ENCODE measurements around the gene TUBG2. TPM values are rescaled to one million over a fixed set of nuclear protein-coding genes. Genes with fewer than 3 reads are reported as not detected.

TUBG2 gene
- total and polyA plus RNA-seq, 3 experiments from 2014 or later = 3.4 to 11.6 (median 10.6) TPM

- no peaks in the 10 kb centered on the region for H3K36me3 Mint-ChIP-seq
- H3K4me1 Mint-ChIP-seq = peaks cover 47 to 70% (median 58%) of the 10 kb centered on the region in 3 donors
- H3K27me3 Mint-ChIP-seq = peaks cover 28 to 35% of the 10 kb centered on the region in 2 donors
- CTCF ChIA-PET = interaction anchor here (1.3 to 4.9 kb wide), 9 partner anchors 9 to 102 kb away, joined by 3 to 44 read pairs (median 5); partner anchors contain the start of genes PSMC3IP, RETREG3, TUBG1 and VPS25
- peak overlapping the region; percentile 66 for H3K4me3 ChIP-seq (ENCODE audit: low read length)
- peak overlapping the region in 4 of 8 donors; percentile 21 to 75 (median 56) for H3K27ac Mint-ChIP-seq
- POLR2A ChIA-PET = interaction anchor here (0.6 kb wide), 1 partner anchor 1574 kb away, joined by 8 read pairs; no protein-coding TSS in a partner anchor
- no peak for DNase-seq
- peak overlapping the region; percentile 53 for H3K27ac ChIP-seq (ENCODE audit: low read depth, low read length)
- no peaks in the 10 kb centered on the region for H3K9me3 Mint-ChIP-seq
- H3K27me3 ChIP-seq (ENCODE audit: insufficient read depth, low read length, poor library complexity, severe bottlenecking) = peaks cover 34% of the 10 kb centered on the region
- H3K4me1 ChIP-seq (ENCODE audit: insufficient read depth, low read length) = peaks cover 65% of the 10 kb centered on the region
- H3K4me3 Mint-ChIP-seq = peak overlapping the region; percentile 56 to 89 (median 64)
- no peaks in the 10 kb centered on the region for H3K9me3 ChIP-seq (ENCODE audit: low read length)
- H3K36me3 ChIP-seq (ENCODE audit: insufficient read depth, low read length) = no peaks in the 10 kb centered on the region
Measured at GRCh38 chr17:42680331-42680808, 21.3 kb downstream of the TUBG2 start.

- Mint-ChIP-seq H3K36me3 (no peaks in the 10 kb centered on the region), H3K27ac (peak within 1 kb of the TSS in 4 of 8 donors; percentile 52 to 69 (median 59)), H3K9me3 (no peaks in the 10 kb centered on the region), H3K4me3 (peak within 1 kb of the TSS; percentile 71 to 88 (median 75)), H3K27me3 (peaks cover 22 to 31% of the 10 kb centered on the region in 2 donors), H3K4me1 (peaks cover 41 to 61% (median 54%) of the 10 kb centered on the region in 3 donors)
- H3K9me3 ChIP-seq (ENCODE audit: low read length) = no peaks in the 10 kb centered on the region
- no peak for DNase-seq
- POLR2A ChIA-PET = no interaction called here
- H3K4me3 ChIP-seq (ENCODE audit: low read length) = peak within 1 kb of the TSS; percentile 41
- H3K27me3 ChIP-seq (ENCODE audit: insufficient read depth, low read length, poor library complexity, severe bottlenecking) = peaks cover 20% of the 10 kb centered on the region
- CTCF ChIA-PET = interaction anchor here (1.3 to 1.9 kb wide), 2 partner anchors 8 to 104 kb away, joined by 6 to 7 read pairs; no protein-coding TSS in a partner anchor
- no peaks in the 10 kb centered on the region for H3K36me3 ChIP-seq (ENCODE audit: insufficient read depth, low read length)
- H3K27ac ChIP-seq (ENCODE audit: low read depth, low read length) = no peak within 1 kb of the TSS
- H3K4me1 ChIP-seq (ENCODE audit: insufficient read depth, low read length) = peaks cover 51% of the 10 kb centered on the region
Measured at GRCh38 chr17:42681976-42682721, 23.1 kb downstream of the TUBG2 start, which contains the start of gene CNTNAP1. Gene CNTNAP1 (plus strand): TSS chr17:42682531. CDS start chr17:42682830, 299 bp downstream.

- H3K27me3 ChIP-seq (ENCODE audit: insufficient read depth, low read length, poor library complexity, severe bottlenecking) = peaks cover 20% of the 10 kb centered on the region
- H3K27ac ChIP-seq (ENCODE audit: low read depth, low read length) = no peak overlapping the region
- DNase-seq = no peak
- no peaks in the 10 kb centered on the region for H3K36me3 ChIP-seq (ENCODE audit: insufficient read depth, low read length)
- H3K4me1 Mint-ChIP-seq = peaks cover 35 to 54% (median 47%) of the 10 kb centered on the region in 3 donors
- no peaks in the 10 kb centered on the region for H3K9me3 Mint-ChIP-seq
- H3K9me3 ChIP-seq (ENCODE audit: low read length) = no peaks in the 10 kb centered on the region
- peak overlapping the region; percentile 71 to 88 (median 75) for H3K4me3 Mint-ChIP-seq
- H3K27ac Mint-ChIP-seq = peak overlapping the region in 3 of 8 donors; percentile 33 to 59 (median 52)
- peaks cover 44% of the 10 kb centered on the region for H3K4me1 ChIP-seq (ENCODE audit: insufficient read depth, low read length)
- ChIA-PET POLR2A (no interaction called here), CTCF (interaction anchor here (0.6 to 1.9 kb wide), 6 partner anchors 9 to 105 kb away, joined by 3 to 7 read pairs (median 4); partner anchors contain the start of gene TUBG2)
- peaks cover 21 to 31% of the 10 kb centered on the region in 2 donors for H3K27me3 Mint-ChIP-seq
- H3K4me3 ChIP-seq (ENCODE audit: low read length) = peak overlapping the region; percentile 41
- H3K36me3 Mint-ChIP-seq = no peaks in the 10 kb centered on the region
Measured at GRCh38 chr17:42682722-42683403, 23.8 kb downstream of the TUBG2 start.

DNA sequence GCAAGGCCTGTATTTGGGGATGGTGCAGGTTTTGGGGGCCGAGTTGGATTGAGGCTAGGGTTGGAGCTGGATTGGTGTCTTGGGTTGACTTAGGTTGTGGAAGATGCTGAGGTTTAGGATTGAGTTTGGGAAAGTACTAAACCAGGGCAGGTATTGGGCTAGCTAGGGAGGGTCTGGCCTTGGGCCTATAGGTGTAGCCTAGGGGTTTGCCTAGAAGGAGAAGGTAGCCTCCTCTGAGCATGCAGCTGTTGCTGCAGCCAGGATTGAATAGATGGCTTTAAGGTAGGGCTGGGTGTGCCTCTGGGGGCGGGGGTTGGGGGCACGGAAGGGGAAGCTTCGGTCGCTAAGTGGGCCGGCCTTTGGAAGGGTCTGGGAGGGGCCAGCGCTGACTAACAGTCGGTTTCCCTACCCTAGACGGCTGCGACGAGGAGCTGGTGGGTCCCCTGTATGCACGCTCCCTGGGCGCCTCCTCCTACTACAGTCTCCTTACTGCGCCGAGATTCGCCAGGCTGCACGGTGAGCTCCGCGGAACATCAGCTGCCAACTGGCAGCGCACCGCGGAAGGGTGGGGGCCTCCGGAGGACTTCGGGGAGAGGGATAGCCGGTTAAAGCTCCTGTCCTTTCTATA is 24.4 kb downstream of the TUBG2 start:
- ChIA-PET POLR2A (interaction anchor here (0.6 to 0.7 kb wide), 2 partner anchors 26 to 75 kb away, joined by 3 read pairs; no protein-coding TSS in a partner anchor), CTCF (interaction anchor here (0.6 to 1.9 kb wide), 7 partner anchors 9 to 105 kb away, joined by 3 to 7 read pairs (median 3); partner anchors contain the start of genes TUBG1 and TUBG2)
- peak overlapping the region in 3 of 8 donors; percentile 6 to 52 (median 40) for H3K27ac Mint-ChIP-seq
- H3K9me3 Mint-ChIP-seq = no peaks in the 10 kb centered on the region
- no peak for DNase-seq
- H3K27ac ChIP-seq (ENCODE audit: low read depth, low read length) = no peak overlapping the region
- H3K4me1 ChIP-seq (ENCODE audit: insufficient read depth, low read length) = peaks cover 40% of the 10 kb centered on the region
- no peak overlapping the region for H3K4me3 ChIP-seq (ENCODE audit: low read length)
- peak overlapping the region; percentile 41 to 88 (median 74) for H3K4me3 Mint-ChIP-seq
- H3K27me3 Mint-ChIP-seq = peaks cover 21 to 31% of the 10 kb centered on the region in 2 donors
- H3K36me3 ChIP-seq (ENCODE audit: insufficient read depth, low read length) = no peaks in the 10 kb centered on the region
- peaks cover 32 to 50% (median 42%) of the 10 kb centered on the region in 3 donors for H3K4me1 Mint-ChIP-seq
- peaks cover 20% of the 10 kb centered on the region for H3K27me3 ChIP-seq (ENCODE audit: insufficient read depth, low read length, poor library complexity, severe bottlenecking)
- no peaks in the 10 kb centered on the region for H3K36me3 Mint-ChIP-seq
- H3K9me3 ChIP-seq (ENCODE audit: low read length) = no peaks in the 10 kb centered on the region

DNA sequence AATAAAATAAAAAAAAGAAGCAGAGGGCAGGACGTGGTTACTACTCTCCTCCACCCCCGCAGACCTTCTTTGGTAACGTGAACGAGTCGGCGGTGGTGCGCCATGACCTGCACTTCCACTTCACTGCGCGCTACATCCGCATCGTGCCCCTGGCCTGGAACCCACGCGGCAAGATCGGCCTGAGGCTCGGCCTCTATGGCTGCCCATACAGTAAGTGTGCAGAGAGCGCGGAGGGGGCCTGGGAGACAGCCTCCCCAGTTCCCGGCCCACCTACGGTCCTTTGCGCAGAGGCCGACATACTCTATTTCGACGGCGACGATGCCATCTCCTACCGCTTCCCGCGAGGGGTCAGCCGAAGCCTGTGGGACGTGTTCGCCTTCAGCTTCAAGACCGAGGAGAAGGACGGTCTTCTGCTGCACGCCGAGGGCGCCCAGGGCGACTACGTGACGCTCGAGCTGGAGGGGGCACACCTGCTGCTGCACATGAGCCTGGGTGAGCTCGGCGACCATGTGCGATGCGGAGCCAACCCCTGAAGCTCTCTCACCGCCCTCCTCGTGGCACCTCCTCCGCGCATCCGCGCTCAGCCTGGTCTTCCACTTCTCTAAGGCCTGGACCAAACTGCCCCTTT is 26.0 kb downstream of the TUBG2 start:
- Histone ChIP-seq H3K4me1 (ENCODE audit: insufficient read depth, low read length) (peaks cover 27% of the 10 kb centered on the region), H3K9me3 (ENCODE audit: low read length) (no peaks in the 10 kb centered on the region), H3K27ac (ENCODE audit: low read depth, low read length) (no peak overlapping the region), H3K4me3 (ENCODE audit: low read length) (no peak overlapping the region), H3K27me3 (ENCODE audit: insufficient read depth, low read length, poor library complexity, severe bottlenecking) (peaks cover 20% of the 10 kb centered on the region), H3K36me3 (ENCODE audit: insufficient read depth, low read length) (no peaks in the 10 kb centered on the region)
- Mint-ChIP-seq H3K27me3 (peaks cover 18 to 29% of the 10 kb centered on the region in 2 donors), H3K4me1 (peaks cover 25 to 35% (median 28%) of the 10 kb centered on the region in 3 donors), H3K36me3 (no peaks in the 10 kb centered on the region), H3K9me3 (no peaks in the 10 kb centered on the region), H3K27ac (no peak overlapping the region), H3K4me3 (peak overlapping the region in 1 of 7 donors; percentile 7)
- ChIA-PET CTCF (no interaction called here), POLR2A (no interaction called here)
- DNase-seq = no peak

DNA sequence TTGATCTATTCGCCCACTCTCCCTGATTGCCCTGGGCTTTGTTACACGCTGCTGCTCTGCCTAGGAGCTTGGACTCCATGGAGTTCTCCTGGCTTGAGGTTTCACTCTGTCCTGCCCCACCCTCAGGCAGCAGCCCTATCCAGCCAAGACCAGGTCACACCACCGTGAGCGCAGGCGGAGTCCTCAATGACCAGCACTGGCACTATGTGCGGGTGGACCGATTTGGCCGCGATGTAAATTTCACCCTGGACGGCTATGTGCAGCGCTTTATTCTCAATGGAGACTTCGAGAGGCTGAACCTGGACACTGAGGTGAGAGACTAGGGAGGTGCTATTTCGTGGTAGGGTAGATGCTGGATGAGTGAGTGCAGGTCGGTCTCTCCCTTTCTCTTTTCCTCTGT is 26.7 kb downstream of the TUBG2 start:
- Histone ChIP-seq H3K4me1 (ENCODE audit: insufficient read depth, low read length) (peaks cover 21% of the 10 kb centered on the region), H3K36me3 (ENCODE audit: insufficient read depth, low read length) (no peaks in the 10 kb centered on the region), H3K27me3 (ENCODE audit: insufficient read depth, low read length, poor library complexity, severe bottlenecking) (peaks cover 17% of the 10 kb centered on the region), H3K27ac (ENCODE audit: low read depth, low read length) (no peak overlapping the region), H3K9me3 (ENCODE audit: low read length) (no peaks in the 10 kb centered on the region), H3K4me3 (ENCODE audit: low read length) (no peak overlapping the region)
- POLR2A ChIA-PET = no interaction called here
- DNase-seq = no peak
- Mint-ChIP-seq H3K27me3 (peaks cover 18 to 26% of the 10 kb centered on the region in 2 donors), H3K27ac (peak overlapping the region in 1 of 8 donors; percentile 32), H3K36me3 (no peaks in the 10 kb centered on the region), H3K4me1 (peaks cover 21 to 29% (median 24%) of the 10 kb centered on the region in 3 donors), H3K4me3 (peak overlapping the region in 2 of 7 donors; percentile 7 to 23), H3K9me3 (no peaks in the 10 kb centered on the region)
- CTCF ChIA-PET = no interaction called here

- Histone ChIP-seq H3K36me3 (ENCODE audit: insufficient read depth, low read length) (no peaks in the 10 kb centered on the region), H3K4me3 (ENCODE audit: low read length) (no peak overlapping the region), H3K27me3 (ENCODE audit: insufficient read depth, low read length, poor library complexity, severe bottlenecking) (peaks cover 13% of the 10 kb centered on the region), H3K27ac (ENCODE audit: low read depth, low read length) (no peak overlapping the region), H3K9me3 (ENCODE audit: low read length) (no peaks in the 10 kb centered on the region), H3K4me1 (ENCODE audit: insufficient read depth, low read length) (peaks cover 17% of the 10 kb centered on the region)
- Mint-ChIP-seq H3K4me3 (no peak overlapping the region), H3K4me1 (peaks cover 17 to 23% (median 17%) of the 10 kb centered on the region in 3 donors), H3K27me3 (peaks cover 13 to 19% of the 10 kb centered on the region in 2 donors), H3K36me3 (no peaks in the 10 kb centered on the region), H3K27ac (no peak overlapping the region), H3K9me3 (no peaks in the 10 kb centered on the region)
- no peak for DNase-seq
- ChIA-PET POLR2A (no interaction called here), CTCF (no interaction called here)
Measured at GRCh38 chr17:42686520-42687128, 27.5 kb downstream of the TUBG2 start.
